H1 (cell line): ENCODE results near the gene CUX1. TPM values are rescaled to one million over a fixed set of nuclear protein-coding genes. Genes with fewer than 3 reads are reported as not detected.

ENCODE experiments used
- ATF3 ChIP-seq: IDR thresholded peaks from 2 replicates; pipeline ENCODE4 v1.6.1; 2011; ENCODE audit warnings: low read depth, mild to moderate bottlenecking, low read length; ENCODE audit not compliant: insufficient read depth
- CEBPB ChIP-seq: IDR thresholded peaks from 2 replicates; pipeline ENCODE4 v1.6.1; 2012; ENCODE audit warnings: low read depth, low read length
- CHD7 ChIP-seq: fragments of 300-600 bp; sonication (generic); IDR thresholded peaks from 2 replicates; pipeline ENCODE4 v1.7.1; 2012; ENCODE audit warnings: low read length, moderate library complexity, mild to moderate bottlenecking, inconsistent platforms; ENCODE audit not compliant: insufficient replicate concordance
- EGR1 ChIP-seq: IDR thresholded peaks from 2 replicates; pipeline ENCODE4 v1.6.1; 2011; ENCODE audit warnings: low read depth, low read length, borderline replicate concordance
- KDM4A ChIP-seq: IDR thresholded peaks from one replicate; pipeline ENCODE4 v1.7.1; 2012; ENCODE audit warnings: low read depth, mild to moderate bottlenecking, moderate library complexity, low read length, inconsistent platforms; ENCODE audit not compliant: severe bottlenecking
- RXRA ChIP-seq: IDR thresholded peaks from 2 replicates; pipeline ENCODE4 v1.6.1; 2011; ENCODE audit warnings: low read depth, mild to moderate bottlenecking, low read length, moderate library complexity; ENCODE audit not compliant: insufficient read depth
- SP1 ChIP-seq: IDR thresholded peaks from 2 replicates; pipeline ENCODE4 v1.6.1; 2011; ENCODE audit warnings: low read depth, low read length
- polyA plus RNA-seq, 7 experiments: library from polyadenylated mRNA; depleted of rRNA in 3 of 7; stranded (reverse) in 5 of 7; unstranded in 2 of 7; fragments of >200 nt in 5 of 7; fragments of 200-250 nt in 2 of 7; gene quantifications; 1 replicate in 5 of 7; 2 replicates in 1 of 7; 4 replicates in 1 of 7; pipeline versions ENCODE4 v1.2.1 to v1.2.3, GENCODE V29; 2011 to 2013; ENCODE audit warnings: missing spikeins in 2 of 7, mixed read lengths in 2 of 7
- total RNA-seq: library from RNA; stranded (reverse); fragmentation: NEBNext Ultra II Directional; extraction: Animal tissue kit (Norgen Biotek cat#: 25700); gene quantifications from 2 replicates; pipeline ENCODE4 v1.2.1, GENCODE V29; 2021

CUX1 gene
- total and polyA plus RNA-seq, 2 of the 8 experiments (the other 6 are each of a cell fraction or from before 2014, with no cell fraction given): 21.6 to 65.9 TPM

DNA sequence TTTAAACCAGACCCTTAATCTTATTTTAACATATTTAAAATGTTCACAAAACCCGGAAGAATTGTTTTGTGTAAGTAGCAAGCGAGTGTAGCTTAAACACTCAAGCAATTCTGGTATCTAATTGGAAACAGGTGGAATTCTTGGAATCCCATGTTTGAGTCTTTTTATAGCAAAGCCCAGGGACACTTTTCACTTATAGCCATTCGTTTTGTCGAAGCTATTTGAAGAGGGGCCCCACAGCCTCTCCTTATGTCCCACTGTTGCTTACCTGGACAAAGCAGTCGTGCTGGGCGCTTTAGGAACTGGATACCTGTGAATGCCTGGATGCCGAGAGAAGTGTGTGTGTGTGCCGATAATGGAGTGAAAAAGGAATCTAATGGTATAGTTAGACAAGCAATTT lies 3.3 kb downstream of the CUX1 start (continued):
- TF ChIP-seq ATF3: no peak
- no peak for TF ChIP-seq EGR1
- no peak for TF ChIP-seq RXRA
- no peak for TF ChIP-seq CEBPB
- no peak for TF ChIP-seq CHD7
- TF ChIP-seq SP1: no peak
- no peak for TF ChIP-seq KDM4A
- TF ChIP-seq, all 59 proteins: peak for 0
